BJ (cell line): Measurements from ENCODE around the gene FBXL3. TPM values are rescaled to one million over a fixed set of nuclear protein-coding genes. Genes with fewer than 3 reads are reported as not detected.

Source experiments
- CTCF ChIA-PET: fragments of 350-600 bp; formaldehyde crosslinking; extraction: SDS; loops from one replicate; lab custom pipeline; 2021; ENCODE audit warnings: antibody characterized with exemption, inconsistent platforms; lab: Yijun Ruan, JAX
- POLR2A ChIA-PET: fragments of 300-600 bp; sonication (Branson Sonifier 250); formaldehyde crosslinking; extraction: SDS; loops from one replicate; lab custom pipeline; 2021; ENCODE audit warnings: antibody characterized with exemption; lab: Charles Lee
- DNase-seq: peaks from one replicate; pipeline ENCODE4 v3.0.0-alpha.2; 2011; ENCODE audit warnings: low read depth
- H3K27me3 ChIP-seq: 2 replicates; pipeline ENCODE4 v1.6.0; 2011; ENCODE audit warnings: low read length; ENCODE audit not compliant: control insufficient read depth, insufficient read depth
- H3K36me3 ChIP-seq: 2 replicates; pipeline ENCODE4 v1.5.1; 2011; ENCODE audit warnings: low read length; ENCODE audit not compliant: control insufficient read depth, insufficient read depth
- H3K4me3 ChIP-seq: 2 replicates; pipeline ENCODE4 v1.5.1; 2011; ENCODE audit warnings: low read depth, mild to moderate bottlenecking, control low read depth, low read length
- polyA plus RNA-seq: library from polyadenylated mRNA; depleted of rRNA; stranded (reverse); fragments of >200 nt; gene quantifications from 2 replicates; pipeline ENCODE4 v1.2.3, GENCODE V29; 2011
- TF ChIP-seq, protein P1 (sequence below): IDR thresholded peaks from 2 replicates; pipeline ENCODE4 v1.5.1; 2011; ENCODE audit warnings: low read depth, mild to moderate bottlenecking, control low read depth, inconsistent platforms, low read length, moderate library complexity; ENCODE audit not compliant: insufficient read depth

FBXL3 gene
- polyA plus RNA-seq, 1 experiment = 22.0 TPM

DNA sequence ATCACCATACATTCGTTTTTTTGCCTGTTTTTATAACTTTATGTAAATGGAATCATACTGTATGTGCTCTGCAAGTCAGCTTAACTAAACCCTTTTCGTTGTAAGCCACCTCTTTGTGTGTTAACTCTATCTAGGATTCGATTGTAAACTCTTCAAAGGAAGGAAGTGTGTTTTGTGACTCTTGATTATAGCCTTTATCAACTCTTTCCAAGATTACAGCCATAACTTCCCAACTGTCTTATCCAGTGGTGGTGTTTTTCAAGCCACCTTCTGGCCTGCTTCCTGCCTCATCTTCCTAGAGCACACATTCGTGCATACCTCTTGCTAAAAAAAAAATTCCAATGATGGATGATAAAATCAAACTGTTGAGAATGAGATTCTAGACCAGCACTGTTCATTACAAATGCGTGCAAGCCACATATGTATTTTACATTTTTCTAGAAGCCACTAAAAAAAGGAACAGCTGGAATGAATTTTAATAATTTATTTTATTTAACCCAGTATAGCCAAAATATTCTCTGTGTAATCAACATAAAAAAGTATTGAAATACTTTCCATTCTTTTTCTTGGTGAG, 12.0 kb upstream of the FBXL3 start:
- Histone ChIP-seq H3K4me3 (no peak overlapping the region), H3K27me3 (no peaks in the 10 kb centered on the region), H3K36me3 (no peaks in the 10 kb centered on the region)
- ChIA-PET CTCF (interaction anchor here (1.4 kb wide), 1 partner anchor 9 kb away, joined by 3 read pairs; no protein-coding TSS in a partner anchor), POLR2A (no interaction called here)
- TF ChIP-seq, protein P1, sequence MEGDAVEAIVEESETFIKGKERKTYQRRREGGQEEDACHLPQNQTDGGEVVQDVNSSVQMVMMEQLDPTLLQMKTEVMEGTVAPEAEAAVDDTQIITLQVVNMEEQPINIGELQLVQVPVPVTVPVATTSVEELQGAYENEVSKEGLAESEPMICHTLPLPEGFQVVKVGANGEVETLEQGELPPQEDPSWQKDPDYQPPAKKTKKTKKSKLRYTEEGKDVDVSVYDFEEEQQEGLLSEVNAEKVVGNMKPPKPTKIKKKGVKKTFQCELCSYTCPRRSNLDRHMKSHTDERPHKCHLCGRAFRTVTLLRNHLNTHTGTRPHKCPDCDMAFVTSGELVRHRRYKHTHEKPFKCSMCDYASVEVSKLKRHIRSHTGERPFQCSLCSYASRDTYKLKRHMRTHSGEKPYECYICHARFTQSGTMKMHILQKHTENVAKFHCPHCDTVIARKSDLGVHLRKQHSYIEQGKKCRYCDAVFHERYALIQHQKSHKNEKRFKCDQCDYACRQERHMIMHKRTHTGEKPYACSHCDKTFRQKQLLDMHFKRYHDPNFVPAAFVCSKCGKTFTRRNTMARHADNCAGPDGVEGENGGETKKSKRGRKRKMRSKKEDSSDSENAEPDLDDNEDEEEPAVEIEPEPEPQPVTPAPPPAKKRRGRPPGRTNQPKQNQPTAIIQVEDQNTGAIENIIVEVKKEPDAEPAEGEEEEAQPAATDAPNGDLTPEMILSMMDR = no peak
- DNase-seq = no peak

DNA sequence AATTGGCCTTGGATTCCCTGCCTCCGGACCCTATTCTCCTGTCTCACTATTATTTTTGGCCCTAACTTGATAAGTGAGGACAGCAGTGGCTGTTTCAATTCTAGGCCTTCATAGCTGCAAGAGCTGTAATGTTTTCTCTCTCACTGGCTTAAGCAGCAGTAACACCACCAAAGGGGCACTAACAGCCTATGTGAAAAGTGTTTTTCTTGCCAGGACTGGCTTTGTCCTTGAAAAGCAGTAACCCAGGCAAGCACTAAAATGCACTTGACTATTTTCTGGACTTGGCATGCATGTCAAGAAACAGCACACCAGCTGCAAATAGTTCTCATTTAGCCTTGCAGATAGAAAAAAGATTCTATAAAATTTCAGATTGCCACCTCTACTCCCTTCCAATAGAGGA, 9.3 kb upstream of the FBXL3 start:
- Histone ChIP-seq H3K4me3 (no peak overlapping the region), H3K36me3 (no peaks in the 10 kb centered on the region), H3K27me3 (no peaks in the 10 kb centered on the region)
- TF ChIP-seq, protein P1 = no peak
- POLR2A ChIA-PET = no interaction called here
- CTCF ChIA-PET = no interaction called here
- no peak for DNase-seq

DNA sequence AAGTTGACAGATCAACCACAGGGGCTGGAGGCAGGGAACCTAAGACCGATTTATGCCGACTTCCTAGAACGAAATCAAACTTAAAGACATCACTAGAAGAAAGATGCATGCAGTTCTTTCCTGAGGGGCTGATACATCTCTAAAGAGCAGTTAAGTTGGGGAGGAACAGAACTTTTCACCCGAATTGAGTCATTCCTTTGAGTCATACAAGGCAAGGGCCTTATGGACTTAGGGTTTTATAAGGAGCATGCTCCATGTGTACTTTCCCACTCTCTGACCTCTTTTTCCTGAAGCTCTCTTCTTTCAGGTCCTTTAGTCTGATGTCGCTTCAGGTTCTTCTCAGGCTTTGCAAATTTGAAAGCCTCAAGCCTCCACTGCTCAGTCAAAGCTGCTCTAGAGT, 7.9 kb upstream of the FBXL3 start:
- DNase-seq = no peak

DNA sequence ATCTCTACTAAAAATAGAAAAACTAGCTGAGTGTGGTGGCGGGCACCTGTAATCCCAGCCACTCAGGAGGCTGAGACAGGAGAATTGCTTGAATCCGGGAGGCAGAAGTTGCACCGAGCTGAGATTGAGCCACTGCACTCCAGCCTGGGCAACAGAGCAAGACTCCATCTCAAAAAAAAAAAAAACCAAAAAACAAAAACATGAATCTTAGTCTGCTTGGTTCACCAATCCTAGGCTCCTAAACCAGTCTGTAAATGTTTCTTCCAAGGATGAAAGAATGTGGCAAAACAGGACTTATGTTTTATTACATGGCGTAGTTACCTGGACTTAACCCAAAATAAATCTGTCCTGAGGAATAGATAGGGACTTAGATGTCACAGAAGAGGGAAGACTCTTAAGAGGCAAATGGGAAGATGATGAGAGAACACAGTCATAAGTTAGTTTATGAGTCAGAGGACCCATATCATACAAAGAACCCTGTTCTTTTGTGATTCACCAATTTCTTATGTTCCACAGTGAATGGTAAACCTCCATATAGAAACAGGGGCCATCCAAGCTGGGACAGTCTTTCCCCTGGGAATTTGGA, 6.9 kb upstream of the FBXL3 start:
- no peaks in the 10 kb centered on the region for H3K36me3 ChIP-seq
- ChIA-PET POLR2A (no interaction called here), CTCF (no interaction called here)

More for the DNA sequence above, 7.9 kb upstream of the FBXL3 start:
- ChIA-PET CTCF (interaction anchor here (0.7 kb wide), 1 partner anchor 154 kb away, joined by 3 read pairs; no protein-coding TSS in a partner anchor), POLR2A (no interaction called here)
- TF ChIP-seq, protein P1 = no peak
- Histone ChIP-seq H3K4me3 (no peak overlapping the region), H3K36me3 (no peaks in the 10 kb centered on the region), H3K27me3 (no peaks in the 10 kb centered on the region)

DNA sequence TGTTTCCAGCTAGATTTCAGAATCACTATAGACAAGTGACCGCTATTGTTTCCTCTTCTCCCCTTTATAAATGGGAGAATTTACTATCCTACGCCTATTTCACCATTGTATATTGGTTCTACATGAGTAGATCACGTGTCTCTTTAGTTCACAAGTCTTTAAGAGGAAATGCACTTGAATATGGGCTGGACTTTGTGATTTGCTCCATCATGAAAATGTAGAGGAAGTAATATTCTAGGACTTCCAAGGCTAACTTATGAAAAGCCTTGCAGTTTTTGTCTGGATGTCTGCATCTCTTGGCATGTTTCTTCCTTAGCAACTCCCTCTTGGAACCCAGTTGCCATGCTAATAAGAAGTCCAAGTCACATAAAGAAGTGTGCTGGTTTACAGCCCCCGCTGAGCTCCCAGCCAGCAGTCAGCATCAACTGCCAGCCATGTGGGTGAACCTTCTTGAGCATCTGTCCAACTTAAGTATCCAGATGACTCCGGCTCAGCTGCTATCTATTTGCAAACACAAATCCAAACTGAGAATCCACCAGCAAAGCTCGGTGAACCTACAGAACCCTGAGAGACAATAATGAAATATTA, 4.8 kb upstream of the FBXL3 start:
- POLR2A ChIA-PET = no interaction called here
- no peak for DNase-seq
- TF ChIP-seq, protein P1 = no peak
- H3K36me3 ChIP-seq = no peaks in the 10 kb centered on the region
- H3K27me3 ChIP-seq = no peaks in the 10 kb centered on the region
- H3K4me3 ChIP-seq = no peak overlapping the region
- CTCF ChIA-PET = interaction anchor here (1.1 kb wide), 1 partner anchor 12 kb away, joined by 3 read pairs; no protein-coding TSS in a partner anchor

More for the DNA sequence above, 6.9 kb upstream of the FBXL3 start:
- H3K27me3 ChIP-seq = no peaks in the 10 kb centered on the region
- no peak overlapping the region for H3K4me3 ChIP-seq
- TF ChIP-seq, protein P1 = no peak
- DNase-seq = no peak
